ENCODE measurements around the gene MAP3K5.
A peak's percentile ranks its signal among the peaks of the same experiment; 100 is the strongest.

MAP3K5 gene

GRCh38 chr6:136646377-136646776 is 145.9 kb downstream of the MAP3K5 start:
- DNase-seq (ENCODE audit: low spot score): no peak

- no peak for DNase-seq (ENCODE audit: low spot score)
Measured at GRCh38 chr6:136644597-136644952, 147.7 kb downstream of the MAP3K5 start.

GRCh38 chr6:136643850-136644596 is 148.3 kb downstream of the MAP3K5 start:
- DNase-seq (ENCODE audit: low spot score): peak; percentile 76

GRCh38 chr6:136641873-136642465 is 150.3 kb downstream of the MAP3K5 start:
- no peak for DNase-seq (ENCODE audit: low spot score)

GRCh38 chr6:136641166-136641565 is 151.1 kb downstream of the MAP3K5 start:
- DNase-seq (ENCODE audit: low spot score): no peak

- no peak for DNase-seq (ENCODE audit: low spot score)
Measured at GRCh38 chr6:136640132-136640915, 152.0 kb downstream of the MAP3K5 start.

GRCh38 chr6:136639702-136640101 is 152.6 kb downstream of the MAP3K5 start:
- no peak for DNase-seq (ENCODE audit: low spot score)

- DNase-seq (ENCODE audit: low spot score): no peak
Measured at GRCh38 chr6:136635615-136636014, 156.7 kb downstream of the MAP3K5 start.

- no peak for DNase-seq (ENCODE audit: low spot score)
Measured at GRCh38 chr6:136633355-136633754, 158.9 kb downstream of the MAP3K5 start.

GRCh38 chr6:136628996-136629395 is 163.3 kb downstream of the MAP3K5 start:
- DNase-seq (ENCODE audit: low spot score): no peak

GRCh38 chr6:136627191-136627590 is 165.1 kb downstream of the MAP3K5 start:
- DNase-seq (ENCODE audit: low spot score): no peak

- no peak for DNase-seq (ENCODE audit: low spot score)
Measured at GRCh38 chr6:136625293-136625692, 167.0 kb downstream of the MAP3K5 start.

GRCh38 chr6:136624347-136624746 is 167.9 kb downstream of the MAP3K5 start:
- no peak for DNase-seq (ENCODE audit: low spot score)

GRCh38 chr6:136618086-136618485 is 174.2 kb downstream of the MAP3K5 start:
- DNase-seq (ENCODE audit: low spot score): no peak

GRCh38 chr6:136616527-136616926 is 175.8 kb downstream of the MAP3K5 start:
- no peak for DNase-seq (ENCODE audit: low spot score)

- no peak for DNase-seq (ENCODE audit: low spot score)
Measured at GRCh38 chr6:136614994-136615393, 177.3 kb downstream of the MAP3K5 start.

GRCh38 chr6:136614350-136614749 is 177.9 kb downstream of the MAP3K5 start:
- no peak for DNase-seq (ENCODE audit: low spot score)

- DNase-seq (ENCODE audit: low spot score): no peak
Measured at GRCh38 chr6:136613477-136613876, 178.8 kb downstream of the MAP3K5 start.

GRCh38 chr6:136612666-136613389 is 179.4 kb downstream of the MAP3K5 start:
- no peak for DNase-seq (ENCODE audit: low spot score)

- no peak for DNase-seq (ENCODE audit: low spot score)
Measured at GRCh38 chr6:136611746-136612145, 180.5 kb downstream of the MAP3K5 start.

- DNase-seq (ENCODE audit: low spot score): no peak
Measured at GRCh38 chr6:136611133-136611532, 181.1 kb downstream of the MAP3K5 start.

Data from left forelimb (tissue), 1 donor.